Tibial nerve (tissue), 4 donors: ENCODE results near the gene CEP250. TPM values are rescaled to one million over a fixed set of nuclear protein-coding genes. Genes with fewer than 3 reads are reported as not detected.

Source experiments
- DNase-seq, 2 donors: peaks; one replicate each; pipeline ENCODE4 v3.0.0-alpha.2; 2019; ENCODE audit warnings: low spot score in 2 of 2
- H3K27ac ChIP-seq, 4 donors: fragments of 200-600 bp; sonication (generic) in 3 of 4; one replicate each; pipeline ENCODE4 v1.5.1; 2017 to 2019; ENCODE audit warnings: mild to moderate bottlenecking in 1 of 4
- H3K27me3 ChIP-seq, 2 donors: fragments of 200-600 bp; sonication (generic) in 1 of 2; one replicate each; pipeline versions ENCODE4 v1.5.1 to v1.6.0; 2017 to 2019
- H3K36me3 ChIP-seq, 3 donors: fragments of 200-600 bp; sonication (generic); one replicate each; pipeline ENCODE4 v1.5.1; 2018 to 2019
- H3K4me1 ChIP-seq, 4 donors: fragments of 200-600 bp; sonication (generic) in 3 of 4; one replicate each; pipeline ENCODE4 v1.5.1; 2017 to 2019
- H3K4me3 ChIP-seq, 4 donors: fragments of 200-600 bp; sonication (generic) in 3 of 4; one replicate each; pipeline ENCODE4 v1.5.1; 2017 to 2019; ENCODE audit warnings: mild to moderate bottlenecking in 1 of 4, moderate library complexity in 1 of 4
- H3K9me3 ChIP-seq, 4 donors: fragments of 200-600 bp; sonication (generic) in 3 of 4; one replicate each; pipeline ENCODE4 v1.5.1; 2017 to 2019
- EP300 ChIP-seq, 2 donors: sonication (generic); formaldehyde crosslinking; IDR thresholded peaks; one replicate each; pipeline ENCODE4 v1.6.1; 2017; ENCODE audit warnings: antibody characterized with exemption in 2 of 2, mild to moderate bottlenecking in 1 of 2
- POLR2A ChIP-seq, 2 donors: fragments of 450-650 bp; IDR thresholded peaks; one replicate each; pipeline ENCODE4 v1.6.1; 2017; ENCODE audit warnings: antibody characterized with exemption in 2 of 2, mild to moderate bottlenecking in 2 of 2, moderate library complexity in 2 of 2
- WGBS, 2 donors: methylation state at CpG; one replicate each; pipeline ENCODE4 v1.1.5; 2018; 5-methylcytosine and 5-hydroxymethylcytosine counted together
- total RNA-seq, 4 donors: library from RNA; depleted of rRNA; stranded (reverse); fragments of >200 nt; gene quantifications; one replicate each; pipeline ENCODE4 v1.1.0, GENCODE V29; 2016
- TF ChIP-seq, protein P1 (sequence below), 5 experiments: fragments of 200-600 bp in 3 of 5; fragments of 450-650 bp in 2 of 5; sonication (generic) in 3 of 5; IDR thresholded peaks; one replicate each; pipeline ENCODE4 v1.5.1; 2016 to 2019; ENCODE audit warnings: antibody characterized with exemption in 5 of 5, mild to moderate bottlenecking in 3 of 5, moderate library complexity in 2 of 5

Gene CEP250
- total RNA-seq, 4 donors from 2014 or later: 12.5 to 41.1 (median 29.9) TPM

DNA sequence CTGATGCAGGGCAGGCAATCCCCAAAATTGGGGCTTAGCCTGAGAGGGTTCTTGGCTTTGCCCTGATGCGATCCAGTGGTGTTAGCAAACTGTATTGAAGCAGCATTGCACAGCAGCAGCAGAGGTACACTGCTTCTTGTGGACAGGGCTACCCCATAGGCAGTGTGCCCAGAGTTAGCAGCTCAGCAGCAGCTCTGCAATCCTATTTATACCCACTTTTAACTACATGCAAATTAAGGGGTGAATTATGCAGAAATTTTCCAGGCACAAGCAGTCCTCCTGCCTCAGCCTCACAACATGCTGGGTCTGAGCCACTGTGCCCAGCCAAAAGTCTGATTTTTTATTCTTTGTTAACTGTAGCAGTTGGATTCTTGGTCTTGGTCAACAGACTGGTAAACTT lies 70.2 kb downstream of the CEP250 start:
- WGBS, 2 donors: 100% methylated on average over 1 of the region's 1 CpG
- no peaks in the 10 kb centered on the region for H3K4me1 ChIP-seq
- no peaks in the 10 kb centered on the region for H3K36me3 ChIP-seq
- H3K27ac ChIP-seq: no peak overlapping the region
- DNase-seq: no peak
- no peak overlapping the region for H3K4me3 ChIP-seq
- H3K9me3 ChIP-seq: no peaks in the 10 kb centered on the region
- TF ChIP-seq, protein P1, sequence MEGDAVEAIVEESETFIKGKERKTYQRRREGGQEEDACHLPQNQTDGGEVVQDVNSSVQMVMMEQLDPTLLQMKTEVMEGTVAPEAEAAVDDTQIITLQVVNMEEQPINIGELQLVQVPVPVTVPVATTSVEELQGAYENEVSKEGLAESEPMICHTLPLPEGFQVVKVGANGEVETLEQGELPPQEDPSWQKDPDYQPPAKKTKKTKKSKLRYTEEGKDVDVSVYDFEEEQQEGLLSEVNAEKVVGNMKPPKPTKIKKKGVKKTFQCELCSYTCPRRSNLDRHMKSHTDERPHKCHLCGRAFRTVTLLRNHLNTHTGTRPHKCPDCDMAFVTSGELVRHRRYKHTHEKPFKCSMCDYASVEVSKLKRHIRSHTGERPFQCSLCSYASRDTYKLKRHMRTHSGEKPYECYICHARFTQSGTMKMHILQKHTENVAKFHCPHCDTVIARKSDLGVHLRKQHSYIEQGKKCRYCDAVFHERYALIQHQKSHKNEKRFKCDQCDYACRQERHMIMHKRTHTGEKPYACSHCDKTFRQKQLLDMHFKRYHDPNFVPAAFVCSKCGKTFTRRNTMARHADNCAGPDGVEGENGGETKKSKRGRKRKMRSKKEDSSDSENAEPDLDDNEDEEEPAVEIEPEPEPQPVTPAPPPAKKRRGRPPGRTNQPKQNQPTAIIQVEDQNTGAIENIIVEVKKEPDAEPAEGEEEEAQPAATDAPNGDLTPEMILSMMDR (IDR thresholded peaks at IDR 0.05): no peak
- TF ChIP-seq EP300 (IDR thresholded peaks at IDR 0.05) (no peak), POLR2A (IDR thresholded peaks at IDR 0.05) (no peak)
- H3K27me3 ChIP-seq: no peaks in the 10 kb centered on the region

- DNase-seq: no peak
- H3K36me3 ChIP-seq: no peaks in the 10 kb centered on the region
- WGBS, 2 donors: 57 to 62% methylated on average over 12 of the region's 12 CpGs
- H3K27me3 ChIP-seq: no peaks in the 10 kb centered on the region
- H3K4me3 ChIP-seq: no peak overlapping the region
- H3K27ac ChIP-seq: no peak overlapping the region
- H3K4me1 ChIP-seq: no peaks in the 10 kb centered on the region
- TF ChIP-seq EP300 (IDR thresholded peaks at IDR 0.05) (no peak), POLR2A (IDR thresholded peaks at IDR 0.05) (no peak)
- TF ChIP-seq, protein P1 (IDR thresholded peaks at IDR 0.05): no peak
- no peaks in the 10 kb centered on the region for H3K9me3 ChIP-seq
Measured at GRCh38 chr20:35527122-35527769, 71.8 kb downstream of the CEP250 start.

DNA sequence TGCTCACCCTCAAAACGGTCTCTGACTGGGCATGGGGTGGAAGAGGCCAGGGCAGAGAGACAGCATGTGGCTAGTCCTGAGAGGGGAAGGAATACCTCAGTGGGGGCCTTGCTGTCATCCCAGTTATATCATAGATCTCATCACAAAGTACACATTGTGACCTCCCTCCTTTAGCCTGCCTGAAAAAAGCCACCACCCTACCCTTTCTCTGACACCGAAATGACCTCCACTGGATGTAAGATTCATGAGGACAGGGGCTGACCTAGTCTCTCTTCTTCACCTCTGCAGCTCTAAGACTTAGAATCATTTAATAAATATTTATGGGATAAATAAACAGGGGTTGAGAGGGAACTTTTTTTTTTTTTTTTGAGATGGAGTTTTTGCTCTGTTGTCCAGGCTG lies 74.2 kb downstream of the CEP250 start, which contains the start of gene C20orf173:
C20orf173 (minus strand) TSS at position 101 of the 400 bp plus-strand sequence. CDS start 279 bp downstream, outside the sequence.
- H3K27me3 ChIP-seq: no peaks in the 10 kb centered on the region
- H3K36me3 ChIP-seq: no peaks in the 10 kb centered on the region
- no peak within 1 kb of the TSS for H3K27ac ChIP-seq
- no peaks in the 10 kb centered on the region for H3K9me3 ChIP-seq
- TF ChIP-seq, protein P1 (IDR thresholded peaks at IDR 0.05): no peak
- TF ChIP-seq POLR2A (IDR thresholded peaks at IDR 0.05) (no peak), EP300 (IDR thresholded peaks at IDR 0.05) (no peak)
- DNase-seq: no peak
- WGBS, 2 donors: 86 to 95% methylated on average over 2 of the region's 2 CpGs
- H3K4me1 ChIP-seq: no peaks in the 10 kb centered on the region
- no peak within 1 kb of the TSS for H3K4me3 ChIP-seq

DNA sequence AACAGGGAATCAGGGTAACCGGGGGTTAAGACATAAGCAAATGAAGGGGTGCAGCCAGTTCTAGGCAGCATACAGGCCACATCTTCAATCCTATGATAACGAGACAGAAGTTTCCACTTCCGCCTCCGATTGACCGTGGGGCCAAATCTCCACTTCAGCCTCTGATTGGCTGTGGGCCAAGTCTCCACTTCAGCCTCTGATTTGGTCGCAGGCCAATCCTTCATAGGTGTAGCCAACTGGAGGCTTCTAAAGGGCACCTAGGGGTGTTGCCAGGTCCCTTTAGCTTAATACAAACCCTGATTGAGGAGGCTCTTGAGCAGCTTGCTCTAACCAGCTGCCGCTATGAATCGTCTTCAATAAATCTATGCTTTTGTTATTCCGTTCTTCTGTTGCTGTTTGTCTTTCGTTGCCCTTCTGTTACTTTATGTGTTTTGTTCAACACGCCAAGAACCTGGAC lies 84.4 kb downstream of the CEP250 start:
- 57 to 59% methylated on average over 11 of the region's 11 CpGs for WGBS, 2 donors

More for the DNA sequence above, 84.4 kb downstream of the CEP250 start:
- no peak for TF ChIP-seq POLR2A (IDR thresholded peaks at IDR 0.05)
- TF ChIP-seq, protein P1 (IDR thresholded peaks at IDR 0.05): no peak
- TF ChIP-seq EP300 (IDR thresholded peaks at IDR 0.05): no peak
- Histone ChIP-seq H3K36me3 (peaks cover 0 to 19% (median 0%) of the 10 kb centered on the region in 3 donors), H3K27ac (no peak overlapping the region), H3K27me3 (no peaks in the 10 kb centered on the region), H3K4me3 (no peak overlapping the region), H3K9me3 (no peaks in the 10 kb centered on the region), H3K4me1 (peaks cover 0 to 21% (median 5%) of the 10 kb centered on the region in 4 donors)
- DNase-seq: peak in 1 of 2 donors; percentile 14
